Urothelium cell line (cell line): ENCODE data around the gene CYP3A4.
"Not testable (repeated sequence)": the region's sequence is repeated elsewhere in the genome, so short reads cannot be mapped to it uniquely, and the experiment has no call there.

ENCODE experiments used
- DNase-seq: peaks from one replicate; pipeline ENCODE4 v3.0.0; 2011; ENCODE audit warnings: low spot score, mixed read lengths
- FAIRE-seq: peaks from 2 replicates; lab custom pipeline; 2011; peaks lifted over from hg19 to GRCh38; lab: Jason Lieb, UNC

CYP3A4 gene

GRCh38 chr7:99784007-99784406, at the start of gene CYP3A4:
Gene CYP3A4, minus strand, starts transcription at chr7:99784184. Its CDS starts 103 bp downstream, at chr7:99784081.
- no peak for FAIRE-seq
- DNase-seq = no peak

GRCh38 chr7:99833289-99833877, 49.4 kb upstream of the CYP3A4 start:
- no peak for FAIRE-seq
- DNase-seq = no peak

- DNase-seq = no peak
- FAIRE-seq = no peak
These were observed 47.6 kb upstream of the CYP3A4 start for GRCh38 chr7:99831595-99831994.

- FAIRE-seq (no peak), DNase-seq (no peak)
These were observed 45.7 kb upstream of the CYP3A4 start for GRCh38 chr7:99829524-99830160.

- FAIRE-seq = no peak
These were observed 44.8 kb upstream of the CYP3A4 start for GRCh38 chr7:99828811-99829210.

GRCh38 chr7:99827040-99827778, 43.2 kb upstream of the CYP3A4 start:
- FAIRE-seq = no peak
- no peak for DNase-seq

More at GRCh38 chr7:99828811-99829210, 44.8 kb upstream of the CYP3A4 start:
- no peak for DNase-seq

GRCh38 chr7:99825873-99826272, 41.9 kb upstream of the CYP3A4 start:
- no peak for FAIRE-seq
- DNase-seq = no peak

GRCh38 chr7:99825452-99825851, 41.5 kb upstream of the CYP3A4 start:
- FAIRE-seq = no peak
- DNase-seq = no peak

- FAIRE-seq (no peak), DNase-seq (no peak)
These were observed 40.1 kb upstream of the CYP3A4 start for GRCh38 chr7:99824091-99824490.

GRCh38 chr7:99822731-99823718, 39.0 kb upstream of the CYP3A4 start:
- DNase-seq (no peak), FAIRE-seq (no peak)

- FAIRE-seq (no peak), DNase-seq (no peak)
These were observed 36.5 kb upstream of the CYP3A4 start for GRCh38 chr7:99820408-99821027.

- no peak for FAIRE-seq
- DNase-seq = no peak
These were observed 24.8 kb upstream of the CYP3A4 start for GRCh38 chr7:99808766-99809165.

GRCh38 chr7:99806839-99807478, 23.0 kb upstream of the CYP3A4 start:
- no peak for DNase-seq
- FAIRE-seq = no peak

- no peak for FAIRE-seq
- no peak for DNase-seq
These were observed 21.7 kb upstream of the CYP3A4 start for GRCh38 chr7:99805641-99806040.

- DNase-seq, FAIRE-seq: not testable (repeated sequence)
These were observed 19.1 kb upstream of the CYP3A4 start for GRCh38 chr7:99803118-99803517.

GRCh38 chr7:99801407-99801806, 17.4 kb upstream of the CYP3A4 start:
- not testable (repeated sequence) for DNase-seq, FAIRE-seq

- FAIRE-seq = no peak
- DNase-seq = no peak
These were observed 15.0 kb upstream of the CYP3A4 start for GRCh38 chr7:99798972-99799371.

GRCh38 chr7:99795864-99796263, 11.9 kb upstream of the CYP3A4 start:
- not testable (repeated sequence) for FAIRE-seq, DNase-seq

GRCh38 chr7:99794585-99795502, 10.9 kb upstream of the CYP3A4 start:
- DNase-seq = no peak
- FAIRE-seq = no peak
